ENCODE measurements around the gene ACSM4. TPM values are rescaled to one million over a fixed set of nuclear protein-coding genes. Genes with fewer than 3 reads are reported as not detected.

Gene ACSM4
- total and polyA plus RNA-seq, 9 of the 15 experiments (the other 6 are each of a cell fraction or from before 2014, with no cell fraction given) = not detected

GRCh38 chr12:7292300-7292699, 11.6 kb upstream of the ACSM4 start (continued):
- TF ChIP-seq SPI1 (IDR thresholded peaks at IDR 0.05; ENCODE audit: borderline replicate concordance, low read depth, low read length) (peak; percentile 76; the same call in 1 of the 2 replicates), ZKSCAN3 (CRISPR knock-in tag; IDR thresholded peaks at IDR 0.05) (no peak), MEF2A (IDR thresholded peaks at IDR 0.05; ENCODE audit: control insufficient read depth, low read depth, low read length) (no peak), CXXC5 (CRISPR knock-in tag; IDR thresholded peaks at IDR 0.05) (0 out of 2 replicates have a peak, but pooled peaks have one; percentile 24), ZNF431 (CRISPR knock-in tag; IDR thresholded peaks at IDR 0.05) (no peak), ID3 (CRISPR knock-in tag; IDR thresholded peaks at IDR 0.05) (no peak), ID3 (tag; IDR thresholded peaks at IDR 0.05) (no peak), ELF1 (tag; IDR thresholded peaks at IDR 0.05) (no peak), USF1 (CRISPR knock-in tag; IDR thresholded peaks at IDR 0.05) (no peak), MGA (IDR thresholded peaks at IDR 0.05) (peak; percentile 33; the same call in 1 of the 2 replicates), ZNF592 (IDR thresholded peaks at IDR 0.05) (0 out of 2 replicates have a peak, but pooled peaks have one; percentile 36), CREBBP (IDR thresholded peaks at IDR 0.05; ENCODE audit: low read depth, low read length) (no peak)
